ENCODE measurements around the gene KLHL14. TPM values are rescaled to one million over a fixed set of nuclear protein-coding genes. Genes with fewer than 3 reads are reported as not detected.

KLHL14 gene
- total RNA-seq, 1 experiment from 2014 or later, result 6.7 TPM

DNA sequence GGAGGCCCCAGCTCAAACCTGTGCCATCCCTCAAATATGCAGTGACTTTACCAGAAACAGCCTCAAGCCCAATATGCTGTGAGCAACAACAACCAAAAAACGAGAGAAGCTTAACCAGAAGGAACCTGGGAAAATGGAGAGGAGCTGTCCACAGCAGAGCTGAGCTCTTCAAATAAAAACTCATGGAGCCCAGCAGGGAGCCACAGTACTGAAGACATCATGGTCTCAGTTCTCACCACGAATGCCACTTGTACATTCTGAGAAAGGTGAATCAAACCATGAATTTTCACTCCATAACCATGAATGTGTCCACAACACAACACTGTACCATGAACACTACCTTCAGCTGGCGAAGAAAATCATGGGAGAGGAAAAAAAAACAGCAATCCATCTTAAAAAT lies 50.5 kb downstream of the KLHL14 start:
- no peak overlapping the region for H3K4me3 ChIP-seq (ENCODE audit: low read depth in 2 of 2, low read length in 2 of 2)

DNA sequence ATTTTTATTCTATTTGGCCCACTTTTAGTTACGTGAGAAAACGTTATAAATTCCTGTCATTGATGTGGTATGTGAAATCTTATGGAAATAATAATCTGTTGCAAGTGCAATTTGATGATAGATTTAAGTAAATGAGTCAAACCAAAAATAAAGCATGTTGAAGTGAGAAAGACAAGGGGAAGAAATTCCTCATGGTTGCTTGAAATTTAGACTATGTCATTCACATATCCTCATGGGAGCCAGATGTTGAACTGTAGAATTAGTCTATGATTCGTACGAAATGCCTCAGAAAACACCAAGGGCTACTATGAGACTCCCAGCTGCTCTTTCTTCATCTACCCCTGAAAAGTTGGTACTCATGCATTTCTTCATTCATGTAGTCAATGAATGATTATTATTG lies 55.7 kb downstream of the KLHL14 start:
- POLR2A ChIA-PET, result no interaction called here

More for the DNA sequence above, 50.5 kb downstream of the KLHL14 start:
- TF ChIP-seq, protein P1, sequence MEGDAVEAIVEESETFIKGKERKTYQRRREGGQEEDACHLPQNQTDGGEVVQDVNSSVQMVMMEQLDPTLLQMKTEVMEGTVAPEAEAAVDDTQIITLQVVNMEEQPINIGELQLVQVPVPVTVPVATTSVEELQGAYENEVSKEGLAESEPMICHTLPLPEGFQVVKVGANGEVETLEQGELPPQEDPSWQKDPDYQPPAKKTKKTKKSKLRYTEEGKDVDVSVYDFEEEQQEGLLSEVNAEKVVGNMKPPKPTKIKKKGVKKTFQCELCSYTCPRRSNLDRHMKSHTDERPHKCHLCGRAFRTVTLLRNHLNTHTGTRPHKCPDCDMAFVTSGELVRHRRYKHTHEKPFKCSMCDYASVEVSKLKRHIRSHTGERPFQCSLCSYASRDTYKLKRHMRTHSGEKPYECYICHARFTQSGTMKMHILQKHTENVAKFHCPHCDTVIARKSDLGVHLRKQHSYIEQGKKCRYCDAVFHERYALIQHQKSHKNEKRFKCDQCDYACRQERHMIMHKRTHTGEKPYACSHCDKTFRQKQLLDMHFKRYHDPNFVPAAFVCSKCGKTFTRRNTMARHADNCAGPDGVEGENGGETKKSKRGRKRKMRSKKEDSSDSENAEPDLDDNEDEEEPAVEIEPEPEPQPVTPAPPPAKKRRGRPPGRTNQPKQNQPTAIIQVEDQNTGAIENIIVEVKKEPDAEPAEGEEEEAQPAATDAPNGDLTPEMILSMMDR (IDR thresholded peaks at IDR 0.05), result no peak
- TF ChIP-seq, protein P2, sequence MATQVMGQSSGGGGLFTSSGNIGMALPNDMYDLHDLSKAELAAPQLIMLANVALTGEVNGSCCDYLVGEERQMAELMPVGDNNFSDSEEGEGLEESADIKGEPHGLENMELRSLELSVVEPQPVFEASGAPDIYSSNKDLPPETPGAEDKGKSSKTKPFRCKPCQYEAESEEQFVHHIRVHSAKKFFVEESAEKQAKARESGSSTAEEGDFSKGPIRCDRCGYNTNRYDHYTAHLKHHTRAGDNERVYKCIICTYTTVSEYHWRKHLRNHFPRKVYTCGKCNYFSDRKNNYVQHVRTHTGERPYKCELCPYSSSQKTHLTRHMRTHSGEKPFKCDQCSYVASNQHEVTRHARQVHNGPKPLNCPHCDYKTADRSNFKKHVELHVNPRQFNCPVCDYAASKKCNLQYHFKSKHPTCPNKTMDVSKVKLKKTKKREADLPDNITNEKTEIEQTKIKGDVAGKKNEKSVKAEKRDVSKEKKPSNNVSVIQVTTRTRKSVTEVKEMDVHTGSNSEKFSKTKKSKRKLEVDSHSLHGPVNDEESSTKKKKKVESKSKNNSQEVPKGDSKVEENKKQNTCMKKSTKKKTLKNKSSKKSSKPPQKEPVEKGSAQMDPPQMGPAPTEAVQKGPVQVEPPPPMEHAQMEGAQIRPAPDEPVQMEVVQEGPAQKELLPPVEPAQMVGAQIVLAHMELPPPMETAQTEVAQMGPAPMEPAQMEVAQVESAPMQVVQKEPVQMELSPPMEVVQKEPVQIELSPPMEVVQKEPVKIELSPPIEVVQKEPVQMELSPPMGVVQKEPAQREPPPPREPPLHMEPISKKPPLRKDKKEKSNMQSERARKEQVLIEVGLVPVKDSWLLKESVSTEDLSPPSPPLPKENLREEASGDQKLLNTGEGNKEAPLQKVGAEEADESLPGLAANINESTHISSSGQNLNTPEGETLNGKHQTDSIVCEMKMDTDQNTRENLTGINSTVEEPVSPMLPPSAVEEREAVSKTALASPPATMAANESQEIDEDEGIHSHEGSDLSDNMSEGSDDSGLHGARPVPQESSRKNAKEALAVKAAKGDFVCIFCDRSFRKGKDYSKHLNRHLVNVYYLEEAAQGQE (IDR thresholded peaks at IDR 0.05; ENCODE audit: insufficient read depth in 1 of 2, low read depth in 2 of 2, low read length in 1 of 2), result no peak
- TF ChIP-seq POLR2AphosphoS5 (IDR thresholded peaks at IDR 0.05; ENCODE audit: low read depth, low read length), result no peak
- no peak for TF ChIP-seq TCF7L2 (IDR thresholded peaks at IDR 0.05; ENCODE audit: low read depth, low read length)
- no peak for TF ChIP-seq SIN3A (IDR thresholded peaks at IDR 0.05; ENCODE audit: borderline replicate concordance, insufficient read depth, low read depth, low read length)
- DNase-seq (ENCODE audit: low read depth, low spot score) (no peak), ATAC-seq (no peak)
- intact Hi-C loops (cut with micrococcal nuclease; ENCODE audit: unreplicated experiment), result no loop called here
- Histone ChIP-seq H3K4me1 (ENCODE audit: control insufficient read depth, insufficient read depth, low read length) (no peaks in the 10 kb centered on the region), H3K27ac (ENCODE audit: low read length) (no peak overlapping the region), H3K9me3 (ENCODE audit: control insufficient read depth, insufficient read depth, low read depth, low read length) (no peaks in the 10 kb centered on the region), H3K36me3 (ENCODE audit: control insufficient read depth, insufficient read depth, low read length) (no peaks in the 10 kb centered on the region), H3K27me3 (ENCODE audit: control insufficient read depth, insufficient read depth, low read length) (no peaks in the 10 kb centered on the region)
- in situ Hi-C loops (cut with HindIII; ENCODE audit: low pct_unique_long_range_greater_than_20kb, low sequenced_read_pairs), result no loop called here
- ChIA-PET CTCF (no interaction called here), POLR2A (no interaction called here)
- no TSS peak for BruUV-seq (replicated peaks)

More for the DNA sequence above, 55.7 kb downstream of the KLHL14 start:
- in situ Hi-C loops (cut with HindIII; ENCODE audit: low pct_unique_long_range_greater_than_20kb, low sequenced_read_pairs), result no loop called here
- H3K4me1 ChIP-seq (ENCODE audit: control insufficient read depth, insufficient read depth, low read length), result no peaks in the 10 kb centered on the region
- CTCF ChIA-PET, result no interaction called here
- H3K27me3 ChIP-seq (ENCODE audit: control insufficient read depth, insufficient read depth, low read length), result no peaks in the 10 kb centered on the region
- TF ChIP-seq SIN3A (IDR thresholded peaks at IDR 0.05; ENCODE audit: borderline replicate concordance, insufficient read depth, low read depth, low read length) (no peak), POLR2AphosphoS5 (IDR thresholded peaks at IDR 0.05; ENCODE audit: low read depth, low read length) (no peak), TCF7L2 (IDR thresholded peaks at IDR 0.05; ENCODE audit: low read depth, low read length) (no peak)
- TF ChIP-seq, protein P2 (IDR thresholded peaks at IDR 0.05; ENCODE audit: insufficient read depth in 1 of 2, low read depth in 2 of 2, low read length in 1 of 2), result no peak
- TF ChIP-seq, protein P1 (IDR thresholded peaks at IDR 0.05), result no peak
- no peaks in the 10 kb centered on the region for H3K36me3 ChIP-seq (ENCODE audit: control insufficient read depth, insufficient read depth, low read length)
- no peak overlapping the region for H3K27ac ChIP-seq (ENCODE audit: low read length)
- intact Hi-C loops (cut with micrococcal nuclease; ENCODE audit: unreplicated experiment), result loop anchor here (10.0 kb wide), 1 partner anchor 488 kb away; no protein-coding TSS in a partner anchor
- ATAC-seq, result no peak
- DNase-seq (ENCODE audit: low read depth, low spot score), result no peak
- H3K4me3 ChIP-seq (ENCODE audit: low read depth in 2 of 2, low read length in 2 of 2), result no peak overlapping the region
- no peaks in the 10 kb centered on the region for H3K9me3 ChIP-seq (ENCODE audit: control insufficient read depth, insufficient read depth, low read depth, low read length)
- BruUV-seq (replicated peaks), result no TSS peak
